IMR-90 (cell line): ENCODE results near the gene RAC2. TPM values are rescaled to one million over a fixed set of nuclear protein-coding genes. Genes with fewer than 3 reads are reported as not detected.

Experiments
- ATAC-seq: fragments of 200-7000 bp; cut with Tn5 transposase; 2 replicates; pipeline ENCODE4 v1.9.1; 2020; ENCODE audit warnings: low read depth, mild to moderate bottlenecking, moderate library complexity
- BruUV-seq: library from RNA; stranded (reverse); fragments of 400-500 nt; replicated peaks from 2 replicates; lab custom pipeline; 2021; lab: Mats Ljungman, UMichigan
- CTCF ChIA-PET: fragments of 300-600 bp; formaldehyde crosslinking; extraction: SDS; loops from one replicate; lab custom pipeline; 2021; ENCODE audit warnings: antibody characterized with exemption; lab: Yijun Ruan, JAX
- POLR2A ChIA-PET: fragments of 300-600 bp; sonication (Branson Sonifier 250); formaldehyde crosslinking; loops from one replicate; lab custom pipeline; 2022; ENCODE audit warnings: antibody characterized with exemption; ENCODE audit not compliant: unreplicated experiment; lab: Charles Lee
- DNase-seq: peaks from one replicate; pipeline ENCODE4 v3.0.0; 2013
- H2AFZ ChIP-seq: replicated peaks from 2 replicates; pipeline ENCODE3; 2013; ENCODE audit warnings: low read length, mild to moderate bottlenecking; ENCODE audit not compliant: poor library complexity
- H2AK5ac ChIP-seq: 2 replicates; pipeline ENCODE4 v1.6.1; 2013; ENCODE audit warnings: low read depth, low read length, inconsistent platforms
- H2AK9ac ChIP-seq: replicated peaks from 2 replicates; pipeline ENCODE3; 2013; ENCODE audit warnings: mild to moderate bottlenecking, low read depth, low read length, moderate library complexity; ENCODE audit not compliant: poor library complexity
- H2BK120ac ChIP-seq: 2 replicates; pipeline ENCODE4 v1.6.1; 2013; ENCODE audit warnings: low read depth, low read length, inconsistent platforms
- H2BK15ac ChIP-seq: 3 replicates; pipeline ENCODE4 v1.6.1; 2013; ENCODE audit warnings: low read depth, low read length, inconsistent platforms
- H2BK20ac ChIP-seq: 2 replicates; pipeline ENCODE4 v1.6.1; 2013; ENCODE audit warnings: low read depth, mild to moderate bottlenecking, inconsistent platforms, low read length, moderate library complexity
- H2BK5ac ChIP-seq: 2 replicates; pipeline ENCODE4 v1.6.1; 2013; ENCODE audit warnings: mild to moderate bottlenecking, low read depth, low read length, inconsistent platforms; ENCODE audit not compliant: poor library complexity, severe bottlenecking
- H3K14ac ChIP-seq: replicated peaks from 2 replicates; pipeline ENCODE4 v1.6.1; 2013; ENCODE audit warnings: low read depth, low read length, inconsistent platforms
- H3K18ac ChIP-seq: 2 replicates; pipeline ENCODE4 v1.6.1; 2013; ENCODE audit warnings: low read depth, low read length, control low read depth
- H3K23ac ChIP-seq: 2 replicates; pipeline ENCODE4 v1.6.1; 2013; ENCODE audit warnings: low read depth, low read length, inconsistent platforms
- H3K27ac ChIP-seq: 2 replicates; pipeline ENCODE4 v1.5.1; 2013; ENCODE audit warnings: mild to moderate bottlenecking, control low read depth, low read length; ENCODE audit not compliant: insufficient read depth
- H3K27me3 ChIP-seq: 2 replicates; pipeline ENCODE4 v1.6.1; 2013; ENCODE audit warnings: low read length; ENCODE audit not compliant: control insufficient read depth, insufficient read depth
- H3K36me3 ChIP-seq: 2 replicates; pipeline ENCODE4 v1.6.1; 2013; ENCODE audit warnings: low read length, mixed read lengths; ENCODE audit not compliant: control insufficient read depth, insufficient read depth
- H3K4ac ChIP-seq: 2 replicates; pipeline ENCODE4 v1.6.1; 2013; ENCODE audit warnings: low read depth, low read length, inconsistent platforms
- H3K4me1 ChIP-seq: 2 replicates; pipeline ENCODE4 v1.6.1; 2013; ENCODE audit warnings: low read length, mixed read lengths; ENCODE audit not compliant: control insufficient read depth, insufficient read depth
- H3K4me2 ChIP-seq: 2 replicates; pipeline ENCODE4 v1.6.1; 2013; ENCODE audit warnings: low read depth, mild to moderate bottlenecking, control low read depth, low read length, moderate library complexity
- H3K4me3 ChIP-seq: 2 replicates; pipeline ENCODE4 v1.5.1; 2013; ENCODE audit warnings: low read depth, mild to moderate bottlenecking, control low read depth, low read length, moderate library complexity; ENCODE audit not compliant: insufficient read depth
- H3K56ac ChIP-seq: 2 replicates; pipeline ENCODE4 v1.6.1; 2013; ENCODE audit warnings: low read length, inconsistent platforms; ENCODE audit not compliant: insufficient read depth; ENCODE audit errors: extremely low read depth
- H3K79me1 ChIP-seq, 2 experiments: 2 replicates each; pipeline ENCODE4 v1.6.1; 2013; ENCODE audit warnings: low read length in 2 of 2, inconsistent platforms in 1 of 2, low read depth in 1 of 2
- H3K9ac ChIP-seq: 2 replicates; pipeline ENCODE4 v1.6.1; 2013; ENCODE audit warnings: low read depth, low read length, control low read depth
- H3K9me1 ChIP-seq: 2 replicates; pipeline ENCODE4 v1.6.1; 2013; ENCODE audit warnings: low read length, inconsistent platforms; ENCODE audit not compliant: insufficient read depth
- H3K9me3 ChIP-seq: 2 replicates; pipeline ENCODE4 v1.6.1; 2013; ENCODE audit warnings: low read length; ENCODE audit not compliant: control insufficient read depth, insufficient read depth
- H4K20me1 ChIP-seq: 2 replicates; pipeline ENCODE4 v1.6.1; 2013; ENCODE audit warnings: low read length, inconsistent platforms; ENCODE audit not compliant: insufficient read depth
- H4K5ac ChIP-seq: 2 replicates; pipeline ENCODE4 v1.6.1; 2013; ENCODE audit warnings: mild to moderate bottlenecking, low read depth, low read length, control low read depth
- H4K8ac ChIP-seq, 2 experiments: 2 replicates each; pipeline ENCODE4 v1.6.1; 2013; ENCODE audit warnings: low read depth in 2 of 2, low read length in 2 of 2, control low read depth in 1 of 2, inconsistent platforms in 1 of 2
- H4K91ac ChIP-seq: 2 replicates; pipeline ENCODE4 v1.6.1; 2013; ENCODE audit warnings: low read depth, low read length, inconsistent platforms; ENCODE audit not compliant: insufficient read depth
- BHLHE40 ChIP-seq: fragments of 150-350 bp; IDR thresholded peaks from 2 replicates; pipeline ENCODE4 v1.6.1; 2016; ENCODE audit warnings: mild to moderate bottlenecking, low read depth, low read length
- CHD1 ChIP-seq: IDR thresholded peaks from 2 replicates; pipeline ENCODE4 v1.6.1; 2012; ENCODE audit warnings: low read depth, low read length, improper control_type of control experiment
- ELK1 ChIP-seq: fragments of 150-350 bp; IDR thresholded peaks from 2 replicates; pipeline ENCODE4 v1.6.1; 2016; ENCODE audit warnings: low read depth, mild to moderate bottlenecking, low read length, moderate library complexity, borderline replicate concordance
- FOS ChIP-seq: fragments of 150-350 bp; IDR thresholded peaks from 2 replicates; pipeline ENCODE4 v1.6.1; 2016; ENCODE audit warnings: low read depth, low read length
- MAFK ChIP-seq: IDR thresholded peaks from 2 replicates; pipeline ENCODE4 v1.6.1; 2012; ENCODE audit warnings: low read depth, low read length, improper control_type of control experiment
- MAZ ChIP-seq: IDR thresholded peaks from 2 replicates; pipeline ENCODE4 v1.6.1; 2012; ENCODE audit warnings: low read depth, mild to moderate bottlenecking, low read length, improper control_type of control experiment, moderate library complexity, borderline replicate concordance
- MXI1 ChIP-seq: IDR thresholded peaks from 2 replicates; pipeline ENCODE4 v1.6.1; 2012; ENCODE audit warnings: low read depth, mild to moderate bottlenecking, low read length, moderate library complexity, borderline replicate concordance
- NFE2L2 ChIP-seq: fragments of 150-350 bp; IDR thresholded peaks from 2 replicates; pipeline ENCODE4 v1.6.1; 2016; ENCODE audit warnings: low read depth, mild to moderate bottlenecking, low read length
- RAD21 ChIP-seq: IDR thresholded peaks from 2 replicates; pipeline ENCODE4 v1.6.1; 2012; ENCODE audit warnings: low read length, improper control_type of control experiment
- RCOR1 ChIP-seq: IDR thresholded peaks from 2 replicates; pipeline ENCODE4 v1.6.1; 2012; ENCODE audit warnings: mild to moderate bottlenecking, low read length, improper control_type of control experiment; ENCODE audit not compliant: insufficient replicate concordance
- RFX5 ChIP-seq: IDR thresholded peaks from 2 replicates; pipeline ENCODE4 v1.8.0; 2012; ENCODE audit warnings: low read depth, mild to moderate bottlenecking, low read length, moderate library complexity
- SMC3 ChIP-seq: fragments of 150-350 bp; IDR thresholded peaks from 2 replicates; pipeline ENCODE4 v1.6.1; 2016; ENCODE audit warnings: low read depth, mild to moderate bottlenecking, antibody characterized with exemption, low read length, moderate library complexity
- WGBS, 2 experiments: methylation state at CpG; one replicate each; pipeline versions ENCODE4 v1.1.5 to v1.1.7; 2013; ENCODE audit warnings: missing lambda C conversion rate in 2 of 2; ENCODE audit not compliant: insufficient read length in 1 of 2; ENCODE audit errors: extremely low coverage in 2 of 2; 5-methylcytosine and 5-hydroxymethylcytosine counted together
- dilution Hi-C: fragments of 300-500 bp; cut with HindIII; formaldehyde crosslinking; loops from one replicate; pipeline ENCODE4 v1.14.3; 2018; ENCODE audit warnings: low sequenced_read_pairs; ENCODE audit not compliant: unreplicated experiment
- in situ Hi-C: fragments of 300-500 bp; cut with MboI; formaldehyde crosslinking; loops from 3 replicates; pipeline ENCODE4 v1.14.3; 2019; ENCODE audit warnings: low sequenced_read_pairs, inconsistent platforms, mixed read lengths
- intact Hi-C: fragments of 100-400 bp; cut with micrococcal nuclease; formaldehyde crosslinking; loops from 2 replicates; pipeline ENCODE4 v1.10.0; 2022
- polyA plus RNA-seq, 3 experiments: library from polyadenylated mRNA; depleted of rRNA; stranded (reverse); fragments of >200 nt; gene quantifications; 2 replicates each; pipeline ENCODE4 v1.2.3, GENCODE V29; 2012; ENCODE audit warnings: low replicate concordance in 1 of 3
- total RNA-seq: library from RNA; depleted of rRNA; stranded (reverse); fragments of >200 nt; gene quantifications from 2 replicates; pipeline ENCODE4 v1.2.3, GENCODE V29; 2012
- TF ChIP-seq, protein P1 (sequence below): fragments of 150-350 bp; IDR thresholded peaks from 2 replicates; pipeline ENCODE4 v1.6.1; 2017; ENCODE audit warnings: mild to moderate bottlenecking, antibody characterized with exemption, low read length, low read depth
- TF ChIP-seq, protein P2 (sequence below): conservative IDR thresholded peaks from 2 replicates; pipeline ENCODE4 v1.5.1; 2012; ENCODE audit warnings: mild to moderate bottlenecking, low read depth, low read length, improper control_type of control experiment

The RAC2 gene
- total and polyA plus RNA-seq, 2 of the 4 experiments (the other 2 are of a cell fraction), result 10.0 to 72.3 TPM

- Histone ChIP-seq H2AFZ (no peak overlapping the region), H3K4ac (no peak overlapping the region), H4K20me1 (no peaks in the 10 kb centered on the region; the same call in 1 of the 2 replicates), H3K9me1 (no peaks in the 10 kb centered on the region), H4K8ac (no peak overlapping the region), H2BK5ac (no peak overlapping the region), H2BK120ac (no peak overlapping the region), H2AK9ac (no peak overlapping the region), H3K18ac (no peak overlapping the region), H3K79me1 (no peaks in the 10 kb centered on the region), H3K4me1 (no peaks in the 10 kb centered on the region), H3K27me3 (peaks cover 28% of the 10 kb centered on the region), H3K14ac (no peak overlapping the region), H4K91ac (no peak overlapping the region), H3K9ac (no peak overlapping the region), H3K27ac (no peak overlapping the region), H3K56ac (no peak overlapping the region), H4K5ac (no peak overlapping the region), H2BK20ac (no peak overlapping the region), H3K4me2 (no peak overlapping the region), H3K4me3 (no peak overlapping the region), H2AK5ac (no peak overlapping the region), H3K36me3 (no peaks in the 10 kb centered on the region), H3K9me3 (peaks cover 6% of the 10 kb centered on the region), H2BK15ac (no peak overlapping the region), H3K23ac (no peak overlapping the region)
- WGBS, 2 experiments, result no CpG with 5 or more reads among the region's 4 CpGs
- ChIA-PET POLR2A (no interaction called here), CTCF (no interaction called here)
- TF ChIP-seq, protein P1, sequence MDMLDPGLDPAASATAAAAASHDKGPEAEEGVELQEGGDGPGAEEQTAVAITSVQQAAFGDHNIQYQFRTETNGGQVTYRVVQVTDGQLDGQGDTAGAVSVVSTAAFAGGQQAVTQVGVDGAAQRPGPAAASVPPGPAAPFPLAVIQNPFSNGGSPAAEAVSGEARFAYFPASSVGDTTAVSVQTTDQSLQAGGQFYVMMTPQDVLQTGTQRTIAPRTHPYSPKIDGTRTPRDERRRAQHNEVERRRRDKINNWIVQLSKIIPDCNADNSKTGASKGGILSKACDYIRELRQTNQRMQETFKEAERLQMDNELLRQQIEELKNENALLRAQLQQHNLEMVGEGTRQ, result no peak
- no peak for TF ChIP-seq MAFK
- no peak for TF ChIP-seq NFE2L2
- TF ChIP-seq BHLHE40, result no peak
- TF ChIP-seq FOS, result no peak
- no peak for TF ChIP-seq ELK1
- TF ChIP-seq, protein P2, sequence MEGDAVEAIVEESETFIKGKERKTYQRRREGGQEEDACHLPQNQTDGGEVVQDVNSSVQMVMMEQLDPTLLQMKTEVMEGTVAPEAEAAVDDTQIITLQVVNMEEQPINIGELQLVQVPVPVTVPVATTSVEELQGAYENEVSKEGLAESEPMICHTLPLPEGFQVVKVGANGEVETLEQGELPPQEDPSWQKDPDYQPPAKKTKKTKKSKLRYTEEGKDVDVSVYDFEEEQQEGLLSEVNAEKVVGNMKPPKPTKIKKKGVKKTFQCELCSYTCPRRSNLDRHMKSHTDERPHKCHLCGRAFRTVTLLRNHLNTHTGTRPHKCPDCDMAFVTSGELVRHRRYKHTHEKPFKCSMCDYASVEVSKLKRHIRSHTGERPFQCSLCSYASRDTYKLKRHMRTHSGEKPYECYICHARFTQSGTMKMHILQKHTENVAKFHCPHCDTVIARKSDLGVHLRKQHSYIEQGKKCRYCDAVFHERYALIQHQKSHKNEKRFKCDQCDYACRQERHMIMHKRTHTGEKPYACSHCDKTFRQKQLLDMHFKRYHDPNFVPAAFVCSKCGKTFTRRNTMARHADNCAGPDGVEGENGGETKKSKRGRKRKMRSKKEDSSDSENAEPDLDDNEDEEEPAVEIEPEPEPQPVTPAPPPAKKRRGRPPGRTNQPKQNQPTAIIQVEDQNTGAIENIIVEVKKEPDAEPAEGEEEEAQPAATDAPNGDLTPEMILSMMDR, result no peak
- no peak for TF ChIP-seq RCOR1
- TF ChIP-seq RAD21, result no peak
- no peak for TF ChIP-seq SMC3
- no peak for TF ChIP-seq CHD1
- no peak for TF ChIP-seq MXI1
- TF ChIP-seq RFX5, result no peak
- no peak for TF ChIP-seq MAZ
- ATAC-seq (no peak), DNase-seq (no peak)
- BruUV-seq, result no TSS peak
- intact Hi-C loops (no loop called here), in situ Hi-C loops (no loop called here), dilution Hi-C loops (no loop called here)
Measured at GRCh38 chr22:37220543-37220981, 23.5 kb downstream of the RAC2 start.
